ENCODE results near the gene PDE4D.

The PDE4D gene

DNA sequence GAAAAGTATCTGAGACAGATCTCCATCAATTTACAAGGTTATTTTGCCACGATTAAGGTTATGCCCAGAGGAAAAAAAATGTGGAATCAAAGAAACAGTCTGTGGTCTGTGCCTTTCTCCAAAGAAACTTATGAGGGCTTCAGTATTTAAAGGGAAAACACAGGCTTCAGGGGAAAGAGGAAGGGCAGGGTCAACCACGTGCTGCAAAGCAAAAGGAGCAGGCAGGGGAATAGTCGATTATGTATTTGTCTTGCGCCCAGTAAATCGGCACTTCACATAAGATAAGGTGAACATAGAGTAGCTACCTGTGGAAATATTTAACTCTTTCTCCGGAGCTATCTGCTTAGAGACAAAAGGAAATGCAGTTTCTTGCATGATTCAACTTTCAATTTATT lies 967.0 kb downstream of the PDE4D start:
- H3K4me1 Mint-ChIP-seq: no peaks in the 10 kb centered on the region
- peaks cover 6 to 29% of the 10 kb centered on the region in 2 donors for H3K27me3 Mint-ChIP-seq
- no peaks in the 10 kb centered on the region for H3K36me3 Mint-ChIP-seq
- H3K27ac Mint-ChIP-seq: no peak overlapping the region
- DNase-seq (no peak), ATAC-seq (replicated peaks) (no peak)
- H3K4me3 Mint-ChIP-seq: no peak overlapping the region
- peaks cover 0 to 2% of the 10 kb centered on the region in 2 donors for H3K9me3 Mint-ChIP-seq

DNA sequence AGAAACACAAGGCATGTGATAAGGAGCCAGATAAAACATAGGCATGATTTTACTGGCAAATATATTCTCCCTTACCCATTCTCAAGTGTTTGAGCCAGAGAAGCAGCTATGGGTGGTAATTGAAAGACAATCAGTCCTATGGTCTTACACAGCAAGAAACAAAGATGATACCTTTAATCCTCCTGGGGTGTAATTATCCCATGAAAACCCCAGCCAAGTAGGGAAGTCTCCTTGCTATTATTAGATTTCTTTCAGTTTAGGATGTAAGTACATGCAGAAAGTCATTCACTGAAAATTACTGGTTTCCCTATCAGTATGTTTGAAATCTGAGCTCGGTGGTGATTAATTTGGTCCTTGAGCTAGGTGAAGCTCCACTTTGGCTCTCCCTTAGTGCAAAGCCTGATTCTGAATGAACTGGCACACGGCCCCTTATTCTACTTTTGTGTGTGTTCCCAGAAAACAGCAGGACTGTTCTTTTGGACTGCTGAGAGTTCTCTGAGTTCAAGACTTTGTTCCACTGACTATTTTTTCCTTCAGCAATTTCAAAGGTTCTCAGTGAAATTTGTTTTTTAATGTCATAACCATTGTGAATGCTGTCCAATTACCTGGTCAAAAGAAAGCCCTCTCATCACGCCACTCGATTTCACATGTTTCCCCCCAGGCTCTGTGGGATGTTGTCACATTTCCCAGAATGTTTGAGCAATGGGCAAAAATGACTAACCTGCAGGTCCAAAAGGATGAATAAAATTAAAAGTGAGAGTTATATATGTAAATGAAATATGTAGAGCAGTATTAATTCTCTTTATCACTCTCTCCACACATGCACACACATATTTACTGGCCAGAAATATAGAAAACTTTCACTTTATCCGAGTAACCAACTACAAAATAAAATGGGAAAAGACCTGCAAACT lies 967.6 kb downstream of the PDE4D start:
- Mint-ChIP-seq H3K27me3 (peaks cover 6 to 31% of the 10 kb centered on the region in 2 donors), H3K4me3 (no peak overlapping the region), H3K27ac (no peak overlapping the region), H3K9me3 (peaks cover 0 to 2% of the 10 kb centered on the region in 2 donors), H3K4me1 (no peaks in the 10 kb centered on the region), H3K36me3 (no peaks in the 10 kb centered on the region)
- no peak for DNase-seq
- ATAC-seq (replicated peaks): no peak

DNA sequence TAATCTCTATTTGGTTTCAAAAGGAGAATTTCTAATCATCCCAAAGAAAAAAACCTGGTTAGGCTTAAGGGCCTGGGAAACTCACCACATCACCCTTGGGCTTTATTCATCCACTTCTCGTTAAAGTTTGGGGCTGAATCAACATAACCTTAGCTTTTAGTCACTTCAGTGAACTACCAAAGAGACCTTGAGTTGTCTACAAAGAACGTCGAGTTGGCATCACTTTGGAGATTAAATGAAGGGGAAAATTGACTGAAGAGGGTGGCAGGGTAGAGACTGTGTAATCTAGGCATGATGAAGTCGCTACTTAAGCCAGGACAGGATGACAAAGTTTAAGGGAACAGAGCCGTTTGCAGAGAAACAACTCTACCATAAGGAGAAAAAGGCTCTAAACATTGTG lies 969.2 kb downstream of the PDE4D start:
- no peaks in the 10 kb centered on the region for H3K36me3 Mint-ChIP-seq
- no peak overlapping the region for H3K4me3 Mint-ChIP-seq
- no peaks in the 10 kb centered on the region for H3K9me3 Mint-ChIP-seq
- no peak for ATAC-seq (replicated peaks)
- no peak for DNase-seq
- no peak overlapping the region for H3K27ac Mint-ChIP-seq
- H3K4me1 Mint-ChIP-seq: no peaks in the 10 kb centered on the region
- peaks cover 6 to 27% of the 10 kb centered on the region in 2 donors for H3K27me3 Mint-ChIP-seq

DNA sequence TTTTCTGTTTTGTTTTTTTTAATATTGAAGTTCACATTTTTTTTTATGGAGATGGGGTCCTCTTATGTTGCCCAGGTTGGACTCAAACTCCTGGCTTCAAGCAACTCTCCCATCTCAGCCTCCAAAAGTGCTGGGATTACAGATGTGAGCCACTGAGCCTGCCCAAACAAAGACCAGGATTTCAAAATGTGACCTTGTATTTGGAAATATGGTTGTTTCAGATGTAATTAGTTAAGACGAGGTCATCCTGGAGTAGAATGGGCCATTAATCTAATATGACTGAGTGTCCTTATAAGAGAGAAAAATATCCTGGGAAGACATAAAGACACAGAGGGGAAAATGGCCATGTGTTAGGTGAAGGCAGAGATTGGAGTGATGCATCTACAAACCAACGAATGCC lies 970.2 kb downstream of the PDE4D start:
- Mint-ChIP-seq H3K36me3 (no peaks in the 10 kb centered on the region), H3K27me3 (peaks cover 6 to 27% of the 10 kb centered on the region in 2 donors), H3K27ac (no peak overlapping the region), H3K9me3 (no peaks in the 10 kb centered on the region), H3K4me1 (no peaks in the 10 kb centered on the region), H3K4me3 (no peak overlapping the region)
- ATAC-seq (replicated peaks): no peak
- DNase-seq: no peak

DNA sequence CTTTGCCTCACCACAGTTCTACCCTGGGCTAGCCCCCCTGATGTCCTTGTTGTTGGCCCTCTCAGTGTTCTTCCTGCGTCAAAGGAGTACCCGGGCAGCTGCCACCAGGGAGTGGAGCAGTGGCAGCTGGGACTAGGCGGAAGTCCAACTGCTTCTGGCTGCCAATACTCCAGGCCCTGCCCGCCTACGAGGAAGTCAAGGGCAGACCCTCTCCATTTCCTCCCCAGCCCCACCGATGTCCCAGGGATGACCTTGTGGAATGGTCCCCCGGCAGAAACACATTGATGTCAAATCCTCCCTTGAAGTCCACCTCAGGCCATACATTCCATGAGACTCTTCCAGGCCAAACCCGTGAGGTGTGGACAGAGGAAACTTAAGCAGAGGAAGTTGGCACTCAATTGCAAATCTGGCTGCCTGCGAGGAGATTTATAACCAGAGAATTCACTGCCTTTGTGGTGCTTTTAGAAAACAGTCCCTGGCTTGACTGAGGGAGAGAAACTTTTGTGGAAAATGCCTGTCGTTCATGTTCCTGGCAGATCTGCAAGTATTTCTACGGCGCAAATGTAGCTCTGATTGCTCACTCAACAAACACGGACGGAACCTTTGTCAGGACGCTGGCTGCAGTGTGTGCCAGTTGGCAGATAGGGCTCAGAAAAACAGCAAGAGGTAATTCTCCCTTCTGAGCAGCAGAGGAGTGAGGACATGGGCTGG lies 970.9 kb downstream of the PDE4D start:
- Mint-ChIP-seq H3K4me3 (no peak overlapping the region), H3K4me1 (no peaks in the 10 kb centered on the region), H3K27me3 (peaks cover 6 to 21% of the 10 kb centered on the region in 2 donors), H3K27ac (no peak overlapping the region), H3K36me3 (no peaks in the 10 kb centered on the region), H3K9me3 (no peaks in the 10 kb centered on the region)
- ATAC-seq (replicated peaks) (no peak), DNase-seq (no peak)

DNA sequence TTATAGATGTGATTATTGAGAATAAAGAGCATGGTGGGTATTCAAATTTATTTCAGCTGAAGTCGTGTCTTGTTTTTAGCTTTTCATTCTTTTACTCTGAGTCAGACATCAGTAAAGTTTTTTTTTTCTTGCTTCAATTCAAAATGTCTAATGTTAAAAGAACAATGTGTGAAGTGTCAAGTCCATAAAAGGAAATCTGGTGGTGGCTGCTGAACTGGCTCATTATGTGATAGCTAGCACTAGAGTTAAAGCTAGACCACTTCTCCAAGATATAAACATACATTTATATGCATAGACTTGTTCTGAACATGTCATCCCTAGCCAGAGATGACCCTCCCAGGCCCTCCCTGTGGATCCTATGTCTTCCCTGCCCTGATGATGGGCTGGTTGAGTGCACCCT lies 972.4 kb downstream of the PDE4D start:
- Mint-ChIP-seq H3K36me3 (no peaks in the 10 kb centered on the region), H3K27ac (no peak overlapping the region), H3K27me3 (peaks cover 6 to 22% of the 10 kb centered on the region in 2 donors), H3K4me1 (no peaks in the 10 kb centered on the region), H3K4me3 (no peak overlapping the region), H3K9me3 (no peaks in the 10 kb centered on the region)
- no peak for DNase-seq
- no peak for ATAC-seq (replicated peaks)

DNA sequence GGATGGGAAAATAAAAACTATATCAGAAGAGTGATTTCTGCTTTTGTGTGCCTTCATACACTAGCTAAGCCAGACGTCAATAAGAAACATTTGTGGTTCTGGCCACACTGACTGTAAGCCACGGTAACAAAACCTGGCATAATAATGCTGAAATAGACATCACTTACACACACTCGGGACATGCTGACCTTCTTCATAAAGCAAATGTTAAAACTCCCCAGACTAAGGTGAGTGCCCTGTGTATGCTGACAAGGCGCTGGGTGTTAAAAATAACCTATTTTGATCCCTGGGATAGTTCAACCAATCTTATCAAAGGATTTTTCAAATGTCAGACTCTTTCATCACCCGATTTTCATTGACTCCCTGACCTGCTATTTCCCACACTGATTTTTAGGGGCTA lies 973.7 kb downstream of the PDE4D start:
- Mint-ChIP-seq H3K27me3 (peaks cover 6 to 23% of the 10 kb centered on the region in 2 donors), H3K36me3 (no peaks in the 10 kb centered on the region), H3K4me3 (no peak overlapping the region), H3K9me3 (no peaks in the 10 kb centered on the region), H3K27ac (no peak overlapping the region), H3K4me1 (no peaks in the 10 kb centered on the region)
- DNase-seq (no peak), ATAC-seq (replicated peaks) (no peak)

Data from stimulated activated naive B cell treated with anti-CD40 and anti-IgM and Interleukin-4, amounts not matched to agents 10 μg/mL and 1 μg/mL and 100 μg/mL, for 72 hours (primary cell).